Astrocyte (in vitro differentiated cells and primary cell): ENCODE measurements around the gene NBEA. TPM values are rescaled to one million over a fixed set of nuclear protein-coding genes. Genes with fewer than 3 reads are reported as not detected.
"Not testable (repeated sequence)": the region's sequence is repeated elsewhere in the genome, so short reads cannot be mapped to it uniquely, and the experiment has no call there.

Source experiments
- DNase-seq: peaks from one replicate; pipeline ENCODE4 v3.0.0-alpha.2; 2010; ENCODE audit warnings: low read depth
- FAIRE-seq: peaks from 2 replicates; lab custom pipeline; 2011; peaks lifted over from hg19 to GRCh38; lab: Jason Lieb, UNC
- H2AFZ ChIP-seq: 2 replicates; pipeline ENCODE4 v1.6.0; 2012; ENCODE audit warnings: low read depth, low read length, inconsistent platforms
- H3K27ac ChIP-seq: 2 replicates; pipeline ENCODE4 v1.5.1; 2011; ENCODE audit warnings: low read depth, low read length, inconsistent platforms
- H3K27me3 ChIP-seq: 2 replicates; pipeline ENCODE4 v1.6.0; 2011; ENCODE audit warnings: low read length, inconsistent platforms; ENCODE audit not compliant: insufficient read depth
- H3K36me3 ChIP-seq: 2 replicates; pipeline ENCODE4 v1.5.1; 2011; ENCODE audit warnings: low read length, inconsistent platforms; ENCODE audit not compliant: insufficient read depth
- H3K4me1 ChIP-seq: 2 replicates; pipeline ENCODE4 v1.5.1; 2011; ENCODE audit warnings: low read length, inconsistent platforms; ENCODE audit not compliant: insufficient read depth
- H3K4me2 ChIP-seq: 2 replicates; pipeline ENCODE4 v1.6.0; 2012; ENCODE audit warnings: low read length, inconsistent platforms
- H3K4me3 ChIP-seq: 2 replicates; pipeline ENCODE4 v1.5.1; 2011; ENCODE audit warnings: low read depth, mild to moderate bottlenecking, low read length, inconsistent platforms; ENCODE audit not compliant: insufficient read depth
- H3K79me2 ChIP-seq: 2 replicates; pipeline ENCODE4 v1.6.0; 2012; ENCODE audit warnings: mild to moderate bottlenecking, low read length, inconsistent platforms; ENCODE audit not compliant: insufficient read depth
- H3K9ac ChIP-seq: 2 replicates; pipeline ENCODE4 v1.6.0; 2012; ENCODE audit warnings: mild to moderate bottlenecking, low read length, inconsistent platforms
- H3K9me3 ChIP-seq: 2 replicates; pipeline ENCODE4 v1.5.1; 2012; ENCODE audit warnings: low read depth, mild to moderate bottlenecking, low read length, inconsistent platforms; ENCODE audit not compliant: insufficient read depth
- H4K20me1 ChIP-seq: 2 replicates; pipeline ENCODE4 v1.6.0; 2012; ENCODE audit warnings: low read length, inconsistent platforms; ENCODE audit not compliant: insufficient read depth
- H3K27ac Mint-ChIP-seq: one replicate; pipeline ENCODE4 v1.8.0; 2021; ENCODE audit warnings: mild to moderate bottlenecking, mixed read lengths; ENCODE audit not compliant: unreplicated experiment
- H3K27me3 Mint-ChIP-seq: one replicate; pipeline ENCODE4 v1.8.0; 2021; ENCODE audit warnings: low read depth, mixed read lengths; ENCODE audit not compliant: unreplicated experiment
- H3K36me3 Mint-ChIP-seq: one replicate; pipeline ENCODE4 v1.8.0; 2021; ENCODE audit warnings: low read depth, mixed read lengths; ENCODE audit not compliant: unreplicated experiment
- H3K4me1 Mint-ChIP-seq: one replicate; pipeline ENCODE4 v1.8.0; 2021; ENCODE audit warnings: low read depth, mixed read lengths; ENCODE audit not compliant: unreplicated experiment
- H3K4me3 Mint-ChIP-seq: one replicate; pipeline ENCODE4 v1.8.0; 2021; ENCODE audit warnings: mild to moderate bottlenecking, moderate library complexity, mixed read lengths; ENCODE audit not compliant: unreplicated experiment
- H3K9me3 Mint-ChIP-seq: one replicate; pipeline ENCODE4 v1.8.0; 2021; ENCODE audit warnings: mild to moderate bottlenecking, mixed read lengths; ENCODE audit not compliant: unreplicated experiment
- CTCF ChIP-seq: IDR thresholded peaks from 2 replicates; pipeline ENCODE4 v1.5.1; 2011; ENCODE audit warnings: low read depth, mild to moderate bottlenecking, inconsistent platforms, low read length, moderate library complexity; ENCODE audit not compliant: insufficient read depth
- EZH2 ChIP-seq: IDR thresholded peaks from 2 replicates; pipeline ENCODE4 v1.6.1; 2012; ENCODE audit warnings: mild to moderate bottlenecking, low read length, inconsistent platforms; ENCODE audit not compliant: insufficient read depth
- total RNA-seq: library from RNA; stranded (reverse); gene quantifications from 2 replicates; pipeline ENCODE4 v1.2.1, GENCODE V29; 2021

The NBEA gene
- total RNA-seq, 1 donor from 2014 or later: 7.8 TPM

DNA sequence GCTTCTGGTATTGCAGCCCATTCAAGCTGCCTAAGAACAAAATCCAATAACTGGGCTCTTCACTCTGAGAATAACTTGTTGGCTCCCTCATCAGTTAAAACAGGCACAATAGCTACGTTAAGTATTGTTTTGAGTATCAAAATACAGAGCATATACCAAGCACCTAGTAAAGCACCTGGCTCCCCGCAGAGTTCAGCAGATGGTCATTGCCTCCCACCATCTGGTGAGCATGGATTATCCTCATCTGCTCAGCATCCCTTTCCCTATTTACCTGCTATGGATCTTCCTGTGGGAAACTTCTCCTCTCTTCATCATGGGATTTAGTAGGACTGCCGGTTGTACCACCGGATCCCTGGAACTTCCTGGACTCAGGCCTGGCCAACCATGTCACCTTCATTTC is 733.6 kb downstream of the NBEA start:
- peaks cover 2% of the 10 kb centered on the region for H3K4me1 Mint-ChIP-seq
- Histone ChIP-seq H3K4me3 (no peak overlapping the region), H3K4me1 (no peaks in the 10 kb centered on the region), H4K20me1 (no peaks in the 10 kb centered on the region), H2AFZ (no peak overlapping the region), H3K4me2 (no peak overlapping the region), H3K27ac (no peak overlapping the region), H3K36me3 (no peaks in the 10 kb centered on the region), H3K9ac (no peak overlapping the region), H3K27me3 (no peaks in the 10 kb centered on the region), H3K9me3 (no peaks in the 10 kb centered on the region), H3K79me2 (no peaks in the 10 kb centered on the region)
- no peaks in the 10 kb centered on the region for H3K36me3 Mint-ChIP-seq
- H3K27me3 Mint-ChIP-seq: no peaks in the 10 kb centered on the region
- FAIRE-seq: no peak
- no peak for TF ChIP-seq EZH2
- TF ChIP-seq CTCF: no peak
- H3K4me3 Mint-ChIP-seq: no peak overlapping the region
- no peak overlapping the region for H3K27ac Mint-ChIP-seq
- DNase-seq: no peak
- H3K9me3 Mint-ChIP-seq: no peaks in the 10 kb centered on the region

- H3K4me3 Mint-ChIP-seq, H3K27me3 Mint-ChIP-seq, H3K9ac ChIP-seq, H2AFZ ChIP-seq, H3K79me2 ChIP-seq, H3K4me3 ChIP-seq, H3K27me3 ChIP-seq, H3K36me3 ChIP-seq, H4K20me1 ChIP-seq, H3K36me3 Mint-ChIP-seq, H3K4me1 Mint-ChIP-seq, DNase-seq, FAIRE-seq, H3K9me3 Mint-ChIP-seq, H3K4me2 ChIP-seq, H3K9me3 ChIP-seq, H3K27ac ChIP-seq, H3K4me1 ChIP-seq, H3K27ac Mint-ChIP-seq: not testable (repeated sequence)
Measured at GRCh38 chr13:35677863-35678262, 735.8 kb downstream of the NBEA start.

- DNase-seq: no peak
- TF ChIP-seq EZH2: no peak
- no peak for TF ChIP-seq CTCF
- no peaks in the 10 kb centered on the region for H3K9me3 Mint-ChIP-seq
Measured at GRCh38 chr13:35681685-35682084, 739.6 kb downstream of the NBEA start.

More at GRCh38 chr13:35681685-35682084, 739.6 kb downstream of the NBEA start:
- Histone ChIP-seq H3K4me2 (no peak overlapping the region), H4K20me1 (no peaks in the 10 kb centered on the region), H3K4me3 (no peak overlapping the region), H2AFZ (no peak overlapping the region), H3K79me2 (no peaks in the 10 kb centered on the region), H3K27me3 (no peaks in the 10 kb centered on the region), H3K4me1 (no peaks in the 10 kb centered on the region), H3K9me3 (no peaks in the 10 kb centered on the region), H3K9ac (no peak overlapping the region), H3K27ac (no peak overlapping the region), H3K36me3 (no peaks in the 10 kb centered on the region)
- Mint-ChIP-seq H3K4me3 (no peak overlapping the region), H3K27me3 (peaks cover 6% of the 10 kb centered on the region), H3K27ac (no peak overlapping the region), H3K4me1 (no peaks in the 10 kb centered on the region), H3K36me3 (no peaks in the 10 kb centered on the region)
- FAIRE-seq: no peak
